ENCODE results near the gene ANK3.

ANK3 gene

GRCh38 chr10:60200012-60200681 is 189.5 kb downstream of the ANK3 start:
- H3K9me3 Mint-ChIP-seq = no peaks in the 10 kb centered on the region
- H3K4me1 Mint-ChIP-seq = no peaks in the 10 kb centered on the region
- no peak for DNase-seq (ENCODE audit: low spot score in 2 of 2)
- H3K27me3 Mint-ChIP-seq = no peaks in the 10 kb centered on the region
- no peak overlapping the region for H3K27ac Mint-ChIP-seq (ENCODE audit: low read depth)
- H3K4me3 Mint-ChIP-seq = no peak overlapping the region
- ATAC-seq (replicated peaks; ENCODE audit: extremely low read depth, poor library complexity, severe bottlenecking) = no peak
- peaks cover 28% of the 10 kb centered on the region for H3K36me3 Mint-ChIP-seq (ENCODE audit: insufficient read depth)

GRCh38 chr10:60197206-60197605 is 192.5 kb downstream of the ANK3 start:
- H3K27ac Mint-ChIP-seq (ENCODE audit: low read depth) = no peak overlapping the region

GRCh38 chr10:60194421-60194820 is 195.3 kb downstream of the ANK3 start:
- Mint-ChIP-seq H3K27me3 (no peaks in the 10 kb centered on the region), H3K4me3 (no peak overlapping the region), H3K36me3 (ENCODE audit: insufficient read depth) (peaks cover 36% of the 10 kb centered on the region), H3K27ac (ENCODE audit: low read depth) (no peak overlapping the region), H3K9me3 (no peaks in the 10 kb centered on the region), H3K4me1 (no peaks in the 10 kb centered on the region)
- ATAC-seq (replicated peaks; ENCODE audit: extremely low read depth, poor library complexity, severe bottlenecking) (no peak), DNase-seq (ENCODE audit: low spot score in 2 of 2) (no peak)

More at GRCh38 chr10:60197206-60197605, 192.5 kb downstream of the ANK3 start:
- H3K36me3 Mint-ChIP-seq (ENCODE audit: insufficient read depth) = peaks cover 34% of the 10 kb centered on the region
- H3K9me3 Mint-ChIP-seq = no peaks in the 10 kb centered on the region
- no peak for DNase-seq (ENCODE audit: low spot score in 2 of 2)
- H3K4me1 Mint-ChIP-seq = no peaks in the 10 kb centered on the region
- ATAC-seq (replicated peaks; ENCODE audit: extremely low read depth, poor library complexity, severe bottlenecking) = no peak
- no peaks in the 10 kb centered on the region for H3K27me3 Mint-ChIP-seq
- no peak overlapping the region for H3K4me3 Mint-ChIP-seq

GRCh38 chr10:60192946-60193345 is 196.7 kb downstream of the ANK3 start:
- Mint-ChIP-seq H3K4me1 (no peaks in the 10 kb centered on the region), H3K27me3 (no peaks in the 10 kb centered on the region), H3K27ac (ENCODE audit: low read depth) (no peak overlapping the region), H3K36me3 (ENCODE audit: insufficient read depth) (peaks cover 31% of the 10 kb centered on the region), H3K9me3 (no peaks in the 10 kb centered on the region), H3K4me3 (no peak overlapping the region)
- ATAC-seq (replicated peaks; ENCODE audit: extremely low read depth, poor library complexity, severe bottlenecking) (no peak), DNase-seq (ENCODE audit: low spot score in 2 of 2) (no peak)

- Mint-ChIP-seq H3K4me1 (no peaks in the 10 kb centered on the region), H3K36me3 (ENCODE audit: insufficient read depth) (peaks cover 21% of the 10 kb centered on the region), H3K27me3 (no peaks in the 10 kb centered on the region), H3K4me3 (no peak overlapping the region), H3K9me3 (no peaks in the 10 kb centered on the region), H3K27ac (ENCODE audit: low read depth) (no peak overlapping the region)
- ATAC-seq (replicated peaks; ENCODE audit: extremely low read depth, poor library complexity, severe bottlenecking) = no peak
- no peak for DNase-seq (ENCODE audit: low spot score in 2 of 2)
Measured at GRCh38 chr10:60189861-60190475, 199.7 kb downstream of the ANK3 start.

- peaks cover 19% of the 10 kb centered on the region for H3K36me3 Mint-ChIP-seq (ENCODE audit: insufficient read depth)
- peak overlapping the region; percentile 6 for H3K27ac Mint-ChIP-seq (ENCODE audit: low read depth)
- no peaks in the 10 kb centered on the region for H3K4me1 Mint-ChIP-seq
- H3K27me3 Mint-ChIP-seq = no peaks in the 10 kb centered on the region
- H3K4me3 Mint-ChIP-seq = no peak overlapping the region
- ATAC-seq (replicated peaks; ENCODE audit: extremely low read depth, poor library complexity, severe bottlenecking) (no peak), DNase-seq (ENCODE audit: low spot score in 2 of 2) (no peak)
- no peaks in the 10 kb centered on the region for H3K9me3 Mint-ChIP-seq
Measured at GRCh38 chr10:60188548-60188947, 201.1 kb downstream of the ANK3 start.

- H3K9me3 Mint-ChIP-seq = no peaks in the 10 kb centered on the region
- H3K36me3 Mint-ChIP-seq (ENCODE audit: insufficient read depth) = peaks cover 17% of the 10 kb centered on the region
- H3K27ac Mint-ChIP-seq (ENCODE audit: low read depth) = no peak overlapping the region
- no peaks in the 10 kb centered on the region for H3K4me1 Mint-ChIP-seq
- no peak overlapping the region for H3K4me3 Mint-ChIP-seq
- no peaks in the 10 kb centered on the region for H3K27me3 Mint-ChIP-seq
- no peak for DNase-seq (ENCODE audit: low spot score in 2 of 2)
- ATAC-seq (replicated peaks; ENCODE audit: extremely low read depth, poor library complexity, severe bottlenecking) = no peak
Measured at GRCh38 chr10:60187691-60188090, 202.0 kb downstream of the ANK3 start.

- peaks cover 20% of the 10 kb centered on the region for H3K36me3 Mint-ChIP-seq (ENCODE audit: insufficient read depth)
- no peak overlapping the region for H3K4me3 Mint-ChIP-seq
- H3K4me1 Mint-ChIP-seq = no peaks in the 10 kb centered on the region
- ATAC-seq (replicated peaks; ENCODE audit: extremely low read depth, poor library complexity, severe bottlenecking) = no peak
- no peak overlapping the region for H3K27ac Mint-ChIP-seq (ENCODE audit: low read depth)
- no peak for DNase-seq (ENCODE audit: low spot score in 2 of 2)
- no peaks in the 10 kb centered on the region for H3K27me3 Mint-ChIP-seq
- H3K9me3 Mint-ChIP-seq = no peaks in the 10 kb centered on the region
Measured at GRCh38 chr10:60186315-60187071, 203.2 kb downstream of the ANK3 start.

GRCh38 chr10:60185421-60185820 is 204.3 kb downstream of the ANK3 start:
- H3K27me3 Mint-ChIP-seq = no peaks in the 10 kb centered on the region
- H3K27ac Mint-ChIP-seq (ENCODE audit: low read depth) = no peak overlapping the region
- no peak for DNase-seq (ENCODE audit: low spot score in 2 of 2)
- peaks cover 21% of the 10 kb centered on the region for H3K36me3 Mint-ChIP-seq (ENCODE audit: insufficient read depth)
- no peak overlapping the region for H3K4me3 Mint-ChIP-seq
- no peaks in the 10 kb centered on the region for H3K4me1 Mint-ChIP-seq
- no peaks in the 10 kb centered on the region for H3K9me3 Mint-ChIP-seq
- ATAC-seq (replicated peaks; ENCODE audit: extremely low read depth, poor library complexity, severe bottlenecking) = no peak

GRCh38 chr10:60182691-60183090 is 207.0 kb downstream of the ANK3 start:
- ATAC-seq (replicated peaks; ENCODE audit: extremely low read depth, poor library complexity, severe bottlenecking) = no peak
- Mint-ChIP-seq H3K4me3 (no peak overlapping the region), H3K36me3 (ENCODE audit: insufficient read depth) (peaks cover 28% of the 10 kb centered on the region), H3K27me3 (no peaks in the 10 kb centered on the region), H3K4me1 (no peaks in the 10 kb centered on the region), H3K9me3 (no peaks in the 10 kb centered on the region), H3K27ac (ENCODE audit: low read depth) (no peak overlapping the region)
- no peak for DNase-seq (ENCODE audit: low spot score in 2 of 2)

GRCh38 chr10:60176925-60177324 is 212.8 kb downstream of the ANK3 start:
- DNase-seq (ENCODE audit: low spot score in 2 of 2) (no peak), ATAC-seq (replicated peaks; ENCODE audit: extremely low read depth, poor library complexity, severe bottlenecking) (no peak)
- H3K36me3 Mint-ChIP-seq (ENCODE audit: insufficient read depth) = peaks cover 29% of the 10 kb centered on the region
- H3K27ac Mint-ChIP-seq (ENCODE audit: low read depth) = no peak overlapping the region
- H3K4me3 Mint-ChIP-seq = no peak overlapping the region
- no peaks in the 10 kb centered on the region for H3K27me3 Mint-ChIP-seq
- peaks cover 4% of the 10 kb centered on the region for H3K4me1 Mint-ChIP-seq
- no peaks in the 10 kb centered on the region for H3K9me3 Mint-ChIP-seq

- no peak overlapping the region for H3K27ac Mint-ChIP-seq (ENCODE audit: low read depth)
Measured at GRCh38 chr10:60175441-60175971, 214.2 kb downstream of the ANK3 start.

More at GRCh38 chr10:60175441-60175971, 214.2 kb downstream of the ANK3 start:
- DNase-seq (ENCODE audit: low spot score in 2 of 2) (no peak), ATAC-seq (replicated peaks; ENCODE audit: extremely low read depth, poor library complexity, severe bottlenecking) (no peak)
- H3K36me3 Mint-ChIP-seq (ENCODE audit: insufficient read depth) = peaks cover 29% of the 10 kb centered on the region
- H3K27me3 Mint-ChIP-seq = no peaks in the 10 kb centered on the region
- peaks cover 4% of the 10 kb centered on the region for H3K4me1 Mint-ChIP-seq
- H3K9me3 Mint-ChIP-seq = no peaks in the 10 kb centered on the region
- no peak overlapping the region for H3K4me3 Mint-ChIP-seq

Measured in central memory CD8-positive, alpha-beta T cell (primary cell).